ENCODE measurements around the gene SPEG.
"Not testable (repeated sequence)": the region's sequence is repeated elsewhere in the genome, so short reads cannot be mapped to it uniquely, and the experiment has no call there.

SPEG gene

DNA sequence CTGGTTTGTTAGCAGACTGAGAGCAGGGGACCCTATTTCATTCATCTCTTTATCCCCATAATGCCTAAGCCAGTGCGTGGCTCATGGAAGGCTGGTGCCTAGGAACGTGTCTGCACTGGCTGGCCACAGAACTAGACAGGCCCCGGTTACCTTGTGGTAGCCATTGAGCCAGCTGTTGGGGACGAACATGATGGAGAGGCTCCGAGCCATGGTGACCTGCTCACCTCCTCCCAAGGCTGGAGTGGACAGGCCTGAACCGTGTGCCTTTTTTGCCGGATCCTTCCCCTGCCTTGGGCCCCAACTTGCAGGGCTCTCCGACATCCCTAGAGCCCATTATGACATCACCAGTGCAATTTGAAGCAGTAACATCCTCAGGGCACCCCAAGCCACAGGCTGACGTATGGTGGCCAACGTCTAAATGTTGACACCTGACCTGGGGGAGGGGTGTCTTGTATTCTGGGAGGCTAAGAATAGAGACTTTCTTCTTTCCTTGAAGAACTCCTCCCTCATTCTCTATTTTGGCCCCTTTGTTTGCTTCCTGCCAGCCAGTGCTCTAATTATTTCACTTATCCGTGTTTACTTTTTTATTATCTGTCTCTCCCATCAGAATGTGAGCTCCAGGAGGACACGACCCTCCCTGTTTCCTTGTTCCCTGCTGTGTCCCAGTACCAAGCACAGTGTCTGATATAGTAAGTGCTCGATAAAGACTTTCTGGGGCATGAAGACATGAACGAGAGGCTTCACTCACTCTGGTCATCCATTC is 34.7 kb upstream of the SPEG start:
- in situ Hi-C loops (cut with MboI; ENCODE audit: low sequenced_read_pairs) = loop anchor here (5.0 kb wide), 1 partner anchor 132 kb away; no protein-coding TSS in a partner anchor
- DNase-seq (ENCODE audit: low spot score in 2 of 2) = no peak
- H3K4me1 ChIP-seq = no peaks in the 10 kb centered on the region

GRCh38 chr2:219400562-219400961 is 34.1 kb upstream of the SPEG start:
- no peak for DNase-seq (ENCODE audit: low spot score in 2 of 2)
- H3K4me1 ChIP-seq = no peaks in the 10 kb centered on the region
- in situ Hi-C loops (cut with MboI; ENCODE audit: low sequenced_read_pairs) = loop anchor here (5.0 kb wide), 1 partner anchor 132 kb away; no protein-coding TSS in a partner anchor

More for the DNA sequence above, 34.7 kb upstream of the SPEG start:
- no peaks in the 10 kb centered on the region for H3K9me3 ChIP-seq
- no peak overlapping the region for H3K4me3 ChIP-seq
- no peaks in the 10 kb centered on the region for H3K36me3 ChIP-seq (replicated peaks)
- H3K27me3 ChIP-seq (ENCODE audit: low read depth) = no peaks in the 10 kb centered on the region

GRCh38 chr2:219401606-219402005 is 33.0 kb upstream of the SPEG start:
- Histone ChIP-seq H3K9me3 (no peaks in the 10 kb centered on the region), H3K27me3 (ENCODE audit: low read depth) (no peaks in the 10 kb centered on the region), H3K4me1 (no peaks in the 10 kb centered on the region), H3K4me3 (no peak overlapping the region), H3K36me3 (replicated peaks) (no peaks in the 10 kb centered on the region)
- in situ Hi-C loops (cut with MboI; ENCODE audit: low sequenced_read_pairs) = loop anchor here (5.0 kb wide), 1 partner anchor 131 kb away; no protein-coding TSS in a partner anchor
- DNase-seq (ENCODE audit: low spot score in 2 of 2) = no peak

More at GRCh38 chr2:219400562-219400961, 34.1 kb upstream of the SPEG start:
- no peak overlapping the region for H3K4me3 ChIP-seq
- no peaks in the 10 kb centered on the region for H3K9me3 ChIP-seq
- no peaks in the 10 kb centered on the region for H3K36me3 ChIP-seq (replicated peaks)
- no peaks in the 10 kb centered on the region for H3K27me3 ChIP-seq (ENCODE audit: low read depth)

DNA sequence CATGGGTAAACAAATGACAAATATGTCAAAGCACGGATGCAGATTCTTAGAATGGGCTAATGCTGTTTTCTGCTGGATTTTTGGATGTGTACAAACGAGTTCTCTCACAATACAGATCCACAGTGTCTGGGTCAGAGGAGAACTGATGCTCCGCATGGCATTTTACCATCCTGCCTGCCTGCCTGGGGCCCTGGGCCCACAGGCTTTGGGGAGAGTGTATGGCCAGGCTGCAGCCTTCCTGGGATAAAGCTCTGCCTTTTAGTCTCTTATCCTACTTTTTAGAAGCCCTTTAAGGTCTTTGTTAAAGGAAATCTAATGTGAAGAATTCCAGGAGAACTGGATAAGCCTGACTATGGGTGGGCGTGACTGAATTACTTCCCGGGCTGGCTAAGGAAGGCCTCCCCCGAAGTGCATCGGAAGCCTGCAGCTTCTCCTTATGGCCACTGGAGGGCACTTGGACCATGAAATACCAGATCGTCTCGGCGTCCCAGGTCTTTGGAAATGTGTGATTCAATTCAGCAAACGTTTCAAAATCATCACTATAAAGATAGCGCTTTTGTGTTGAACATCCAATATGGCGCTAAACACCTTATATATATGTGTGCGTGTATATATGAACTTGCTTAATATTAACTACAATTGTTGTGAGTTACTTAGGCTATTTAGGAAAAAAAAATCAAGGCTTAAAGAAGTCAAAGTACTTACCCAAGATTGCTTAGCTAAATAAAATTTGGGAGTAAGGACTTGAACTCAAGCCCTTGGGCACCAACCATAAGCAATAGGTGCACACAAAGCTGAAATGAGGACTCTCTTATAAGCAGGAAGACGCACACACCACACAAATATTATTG is 31.8 kb upstream of the SPEG start:
- H3K27me3 ChIP-seq (ENCODE audit: low read depth) = no peaks in the 10 kb centered on the region
- no peaks in the 10 kb centered on the region for H3K4me1 ChIP-seq
- no peaks in the 10 kb centered on the region for H3K9me3 ChIP-seq
- no peak overlapping the region for H3K4me3 ChIP-seq
- DNase-seq (ENCODE audit: low spot score in 2 of 2) = peak; percentile 77 to 81
- in situ Hi-C loops (cut with MboI; ENCODE audit: low sequenced_read_pairs) = loop anchor here (5.0 kb wide), 1 partner anchor 129 kb away; no protein-coding TSS in a partner anchor
- no peaks in the 10 kb centered on the region for H3K36me3 ChIP-seq (replicated peaks)

GRCh38 chr2:219403861-219404260 is 30.8 kb upstream of the SPEG start:
- no peaks in the 10 kb centered on the region for H3K27me3 ChIP-seq (ENCODE audit: low read depth)
- DNase-seq (ENCODE audit: low spot score in 2 of 2) = no peak
- H3K4me1 ChIP-seq = no peaks in the 10 kb centered on the region
- H3K9me3 ChIP-seq = no peaks in the 10 kb centered on the region
- in situ Hi-C loops (cut with MboI; ENCODE audit: low sequenced_read_pairs) = loop anchor here (5.0 kb wide), 1 partner anchor 128 kb away; no protein-coding TSS in a partner anchor
- H3K4me3 ChIP-seq = no peak overlapping the region
- H3K36me3 ChIP-seq (replicated peaks) = no peaks in the 10 kb centered on the region

DNA sequence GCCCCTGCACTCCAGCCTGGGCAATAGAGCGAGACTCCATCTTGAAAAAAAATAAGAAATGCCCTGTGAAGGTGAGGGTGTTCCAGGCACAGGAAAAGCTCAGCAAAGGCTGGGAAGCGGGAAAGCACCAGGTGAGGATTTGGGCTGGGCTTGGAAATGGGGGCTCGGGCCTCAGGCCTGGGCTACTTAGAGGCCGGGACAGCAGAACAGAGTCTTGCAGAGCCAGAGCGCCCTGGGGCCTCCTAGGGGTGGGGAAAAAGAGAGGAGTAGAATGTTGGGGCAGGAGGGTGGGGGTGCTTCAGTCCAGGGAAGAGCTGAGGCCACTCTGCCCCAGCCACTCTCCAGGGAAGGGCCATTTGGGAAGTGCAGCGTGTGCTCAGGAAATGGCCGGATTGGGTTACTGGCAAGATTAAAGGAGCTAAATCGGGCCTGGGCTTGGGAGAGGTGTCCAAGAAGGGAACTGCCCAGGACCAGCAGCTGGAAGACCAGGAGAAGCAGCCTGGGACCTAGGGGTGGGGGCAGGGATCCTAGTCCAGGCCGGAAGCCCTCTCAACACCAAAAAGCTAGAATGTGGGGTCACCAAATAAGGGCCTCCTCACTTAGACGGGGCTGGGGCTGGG is 30.2 kb upstream of the SPEG start:
- H3K4me1 ChIP-seq = no peaks in the 10 kb centered on the region
- no peaks in the 10 kb centered on the region for H3K27me3 ChIP-seq (ENCODE audit: low read depth)
- H3K9me3 ChIP-seq = no peaks in the 10 kb centered on the region
- no peak overlapping the region for H3K4me3 ChIP-seq
- in situ Hi-C loops (cut with MboI; ENCODE audit: low sequenced_read_pairs) = loop anchor here (5.0 kb wide), 1 partner anchor 128 kb away; no protein-coding TSS in a partner anchor
- DNase-seq (ENCODE audit: low spot score in 2 of 2) = no peak
- no peaks in the 10 kb centered on the region for H3K36me3 ChIP-seq (replicated peaks)

DNA sequence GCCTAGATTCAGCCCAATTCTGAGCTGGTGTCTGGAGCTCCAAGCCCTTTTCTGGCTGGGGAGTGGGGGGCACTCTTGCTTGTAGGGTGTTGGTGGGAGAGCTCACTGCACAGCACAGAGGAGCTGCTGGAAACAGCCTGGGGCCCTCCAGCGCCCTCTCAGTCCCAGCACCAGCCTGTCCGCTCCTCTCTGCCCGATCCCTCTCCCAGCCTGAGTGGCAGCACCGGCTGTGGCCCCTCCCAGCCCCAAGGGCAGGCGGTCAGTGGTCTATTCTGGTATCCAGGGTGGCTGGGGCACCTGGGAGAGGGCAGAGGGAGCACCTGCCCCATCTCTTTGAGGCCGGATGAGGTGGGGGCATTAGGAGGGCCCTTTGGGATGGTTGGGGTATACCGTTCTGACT is 29.7 kb upstream of the SPEG start:
- Histone ChIP-seq H3K4me3 (no peak overlapping the region), H3K4me1 (no peaks in the 10 kb centered on the region), H3K27me3 (ENCODE audit: low read depth) (no peaks in the 10 kb centered on the region), H3K9me3 (no peaks in the 10 kb centered on the region), H3K36me3 (replicated peaks) (no peaks in the 10 kb centered on the region)
- DNase-seq (ENCODE audit: low spot score in 2 of 2) = no peak
- in situ Hi-C loops (cut with MboI; ENCODE audit: low sequenced_read_pairs) = loop anchor here (5.0 kb wide), 1 partner anchor 127 kb away; no protein-coding TSS in a partner anchor

- no peaks in the 10 kb centered on the region for H3K27me3 ChIP-seq (ENCODE audit: low read depth)
- no peak for DNase-seq (ENCODE audit: low spot score in 2 of 2)
- H3K4me3 ChIP-seq = no peak overlapping the region
- no peaks in the 10 kb centered on the region for H3K4me1 ChIP-seq
- no peaks in the 10 kb centered on the region for H3K9me3 ChIP-seq
- H3K36me3 ChIP-seq (replicated peaks) = no peaks in the 10 kb centered on the region
- in situ Hi-C loops (cut with MboI; ENCODE audit: low sequenced_read_pairs) = no loop called here
Measured at GRCh38 chr2:219405451-219405850, 29.2 kb upstream of the SPEG start.

DNA sequence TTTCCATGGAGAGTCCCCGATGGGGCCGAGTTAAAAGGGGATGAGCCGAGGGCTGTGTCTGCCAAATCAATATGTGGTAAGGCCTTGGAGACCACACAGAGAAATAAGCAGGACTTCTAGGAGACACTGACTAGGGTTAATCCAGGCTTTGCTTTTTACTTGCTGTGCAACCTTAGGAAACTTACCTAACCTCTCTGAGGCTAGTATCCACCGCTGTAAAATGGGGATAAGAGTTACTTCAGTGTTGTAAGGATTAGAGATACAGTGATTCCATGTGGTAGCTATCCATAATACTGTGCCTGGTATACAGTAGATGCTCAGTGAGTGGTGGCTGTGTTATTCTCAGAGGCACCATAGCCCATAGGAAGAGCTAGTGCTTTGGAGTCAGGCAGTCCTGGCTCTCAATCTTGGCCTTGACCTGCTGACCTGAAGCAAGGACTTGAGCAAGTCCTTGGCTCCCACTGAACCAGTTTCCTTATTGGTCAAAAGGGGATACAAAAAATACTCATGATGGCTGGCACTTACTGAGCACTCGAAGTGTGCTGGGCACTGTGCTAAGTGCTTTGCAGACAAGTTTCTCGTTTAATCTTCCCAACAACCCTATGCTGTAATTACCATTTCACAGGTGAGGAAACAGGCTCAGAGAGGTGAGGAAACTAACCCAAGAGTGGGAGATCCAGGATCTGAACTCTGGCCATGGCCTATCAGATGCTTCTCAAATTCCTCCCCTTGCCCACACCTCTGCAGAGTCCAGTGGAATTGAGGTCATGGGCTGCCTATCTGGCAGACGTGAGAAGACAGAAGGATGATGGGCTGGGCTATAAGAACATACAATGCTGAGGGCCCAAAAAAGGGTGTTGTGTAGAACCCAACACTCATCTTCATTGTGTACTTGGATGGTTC is 28.4 kb upstream of the SPEG start:
- DNase-seq (ENCODE audit: low spot score in 2 of 2) = no peak
- Histone ChIP-seq H3K9me3 (no peaks in the 10 kb centered on the region), H3K27me3 (ENCODE audit: low read depth) (no peaks in the 10 kb centered on the region), H3K4me1 (no peaks in the 10 kb centered on the region), H3K4me3 (no peak overlapping the region), H3K36me3 (replicated peaks) (no peaks in the 10 kb centered on the region)
- in situ Hi-C loops (cut with MboI; ENCODE audit: low sequenced_read_pairs) = no loop called here

- H3K27me3 ChIP-seq (ENCODE audit: low read depth) = no peaks in the 10 kb centered on the region
- no peaks in the 10 kb centered on the region for H3K9me3 ChIP-seq
- DNase-seq (ENCODE audit: low spot score in 2 of 2) = no peak
- no peaks in the 10 kb centered on the region for H3K4me1 ChIP-seq
- no peak overlapping the region for H3K4me3 ChIP-seq
- in situ Hi-C loops (cut with MboI; ENCODE audit: low sequenced_read_pairs) = no loop called here
- H3K36me3 ChIP-seq (replicated peaks) = no peaks in the 10 kb centered on the region
Measured at GRCh38 chr2:219406861-219407230, 27.8 kb upstream of the SPEG start.

GRCh38 chr2:219407343-219407742 is 27.3 kb upstream of the SPEG start:
- H3K9me3 ChIP-seq; H3K27me3 ChIP-seq (ENCODE audit: low read depth); DNase-seq (ENCODE audit: low spot score in 2 of 2); H3K4me3 ChIP-seq; H3K4me1 ChIP-seq; H3K36me3 ChIP-seq (replicated peaks); in situ Hi-C loops (cut with MboI; ENCODE audit: low sequenced_read_pairs): not testable (repeated sequence)

GRCh38 chr2:219408204-219408603 is 26.4 kb upstream of the SPEG start:
- no peak for DNase-seq (ENCODE audit: low spot score in 2 of 2)
- in situ Hi-C loops (cut with MboI; ENCODE audit: low sequenced_read_pairs) = no loop called here
- Histone ChIP-seq H3K4me1 (no peaks in the 10 kb centered on the region), H3K27me3 (ENCODE audit: low read depth) (no peaks in the 10 kb centered on the region), H3K4me3 (no peak overlapping the region), H3K36me3 (replicated peaks) (no peaks in the 10 kb centered on the region), H3K9me3 (peaks cover 3% of the 10 kb centered on the region; the same call in 1 of the 2 replicates)

DNA sequence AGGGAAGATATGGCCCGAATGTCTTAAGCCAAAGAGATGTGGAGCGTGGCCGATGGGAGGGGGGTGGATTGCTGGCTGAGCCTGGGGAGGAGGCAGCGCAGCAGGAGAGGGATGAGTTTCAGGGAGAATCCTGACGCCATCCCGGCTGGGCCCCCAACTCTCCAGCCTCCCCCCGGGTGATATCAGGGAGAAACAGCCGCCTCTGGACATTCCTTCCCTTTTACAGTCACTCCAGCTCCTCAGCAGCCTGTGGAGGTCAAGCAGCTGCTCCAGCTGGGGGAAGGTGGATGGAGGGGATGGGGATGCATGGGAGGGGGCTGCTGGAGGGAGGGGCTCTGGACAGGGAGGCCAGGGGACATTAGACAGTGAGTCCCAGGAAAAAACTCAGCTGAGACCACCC is 26.0 kb upstream of the SPEG start:
- Histone ChIP-seq H3K27me3 (ENCODE audit: low read depth) (no peaks in the 10 kb centered on the region), H3K4me3 (no peak overlapping the region), H3K4me1 (no peaks in the 10 kb centered on the region), H3K36me3 (replicated peaks) (no peaks in the 10 kb centered on the region), H3K9me3 (peaks cover 3% of the 10 kb centered on the region; the same call in 1 of the 2 replicates)
- in situ Hi-C loops (cut with MboI; ENCODE audit: low sequenced_read_pairs) = no loop called here
- no peak for DNase-seq (ENCODE audit: low spot score in 2 of 2)

Measured in HAP-1 (cell line).